GM12878 (cell line): Measurements from ENCODE around the gene ADCY7. TPM values are rescaled to one million over a fixed set of nuclear protein-coding genes. Genes with fewer than 3 reads are reported as not detected.

ENCODE experiments used
- ATAC-seq: fragments of 200-7000 bp; cut with Tn5 transposase; 3 replicates; pipeline ENCODE4 v1.9.1; 2020; ENCODE audit warnings: mild to moderate bottlenecking, moderate library complexity
- BruUV-seq: library from RNA; stranded (reverse); fragments of 400-500 nt; replicated peaks from 2 replicates; lab custom pipeline; 2021; lab: Mats Ljungman, UMichigan
- CTCF ChIA-PET: fragments of 300-600 bp; sonication (Branson Sonifier 250); formaldehyde crosslinking; extraction: SDS; loops from one replicate; lab custom pipeline; 2021; ENCODE audit warnings: inconsistent platforms; lab: Yijun Ruan, JAX
- POLR2A ChIA-PET: fragments of 350-600 bp; formaldehyde crosslinking; extraction: SDS; loops from one replicate; lab custom pipeline; 2021; ENCODE audit warnings: inconsistent platforms; lab: Charles Lee
- RAD21 ChIA-PET: fragments of 300-600 bp; sonication (Branson Sonifier 250); formaldehyde crosslinking; loops from one replicate; lab custom pipeline; 2023; ENCODE audit warnings: antibody characterized with exemption; ENCODE audit not compliant: unreplicated experiment; lab: Charles Lee
- SMC1A ChIA-PET: fragments of 300-600 bp; sonication (Branson Sonifier 250); formaldehyde crosslinking; loops from one replicate; lab custom pipeline; 2023; ENCODE audit not compliant: unreplicated experiment, uncharacterized antibody; lab: Charles Lee
- DNase-seq: peaks from one replicate; pipeline ENCODE4 v3.0.0-alpha.2; 2011; ENCODE audit warnings: low read depth, low spot score
- FAIRE-seq: peaks from 3 replicates; lab custom pipeline; 2011; peaks lifted over from hg19 to GRCh38; lab: Jason Lieb, UNC
- H2AFZ ChIP-seq: 2 replicates; pipeline ENCODE4 v1.6.0; 2011; ENCODE audit warnings: low read depth, low read length, control low read depth; ENCODE audit not compliant: control insufficient read depth
- H3K27ac ChIP-seq: 2 replicates; pipeline ENCODE4 v1.5.1; 2011; ENCODE audit warnings: control low read depth; ENCODE audit not compliant: control insufficient read depth, insufficient read depth
- H3K27me3 ChIP-seq, 2 experiments: replicated peaks in 1 of 2; 2 replicates each; pipeline versions ENCODE4 v1.6.0 to v1.6.1; 2011; ENCODE audit warnings: low read length in 1 of 2; ENCODE audit not compliant: control insufficient read depth in 2 of 2, insufficient read depth in 2 of 2
- H3K36me3 ChIP-seq, 2 experiments: 2 replicates each; pipeline ENCODE4 v1.5.1; 2011; ENCODE audit warnings: low read length in 1 of 2; ENCODE audit not compliant: control insufficient read depth in 2 of 2, insufficient read depth in 2 of 2
- H3K4me1 ChIP-seq: 2 replicates; pipeline ENCODE4 v1.6.1; 2011; ENCODE audit warnings: mild to moderate bottlenecking, low read length, moderate library complexity, mixed read lengths; ENCODE audit not compliant: control insufficient read depth, insufficient read depth
- H3K4me2 ChIP-seq: 2 replicates; pipeline ENCODE4 v1.6.0; 2011; ENCODE audit warnings: control low read depth; ENCODE audit not compliant: control insufficient read depth, insufficient read depth
- H3K4me3 ChIP-seq: fragments of 200-600 bp; sonication (generic); 2 replicates; pipeline ENCODE4 v1.5.1; 2016
- H3K79me2 ChIP-seq: 2 replicates; pipeline ENCODE4 v1.6.0; 2011; ENCODE audit warnings: low read length; ENCODE audit not compliant: control insufficient read depth, insufficient read depth
- H3K9ac ChIP-seq: 2 replicates; pipeline ENCODE4 v1.8.0; 2011; ENCODE audit warnings: low read length, control low read depth, mixed read lengths; ENCODE audit not compliant: control insufficient read depth, insufficient read depth
- H3K9me3 ChIP-seq: replicated peaks from 3 replicates; pipeline ENCODE4 v1.5.1; 2011; ENCODE audit warnings: mild to moderate bottlenecking, low read length; ENCODE audit not compliant: control insufficient read depth, insufficient read depth
- H4K20me1 ChIP-seq: 2 replicates; pipeline ENCODE4 v1.6.0; 2011; ENCODE audit not compliant: control insufficient read depth, insufficient read depth
- ATF2 ChIP-seq: IDR thresholded peaks from 2 replicates; pipeline ENCODE4 v1.6.1; 2012; ENCODE audit warnings: low read length, inconsistent platforms
- CBX5 ChIP-seq: sonication (generic); IDR thresholded peaks from 2 replicates; pipeline ENCODE4 v1.6.1; 2016; ENCODE audit warnings: low read depth, moderate library complexity, mild to moderate bottlenecking, inconsistent platforms
- CEBPB ChIP-seq, 2 experiments: fragments of 150-350 bp in 1 of 2; IDR thresholded peaks; 2 replicates each; pipeline ENCODE4 v1.6.1; 2012 to 2014; ENCODE audit warnings: low read depth in 2 of 2, low read length in 2 of 2, borderline replicate concordance in 1 of 2, inconsistent platforms in 1 of 2
- RELA ChIP-seq: fragments of 450-650 bp; IDR thresholded peaks from 2 replicates; pipeline ENCODE4 v1.8.0; 2014; ENCODE audit warnings: borderline replicate concordance; ENCODE audit not compliant: partially characterized antibody
- SIX5 ChIP-seq: IDR thresholded peaks from 2 replicates; pipeline ENCODE4 v1.6.1; 2011; ENCODE audit warnings: mild to moderate bottlenecking, low read depth, low read length, moderate library complexity; ENCODE audit not compliant: severe bottlenecking
- SMAD5 ChIP-seq: IDR thresholded peaks from 2 replicates; pipeline ENCODE4 v1.6.1; 2016; ENCODE audit warnings: antibody characterized with exemption, low read depth
- SPI1 ChIP-seq: IDR thresholded peaks from 2 replicates; pipeline ENCODE4 v1.6.1; 2011; ENCODE audit warnings: low read depth, mild to moderate bottlenecking, low read length, moderate library complexity, borderline replicate concordance; ENCODE audit not compliant: insufficient read depth
- TAF1 ChIP-seq: IDR thresholded peaks from 2 replicates; pipeline ENCODE4 v1.6.1; 2011; ENCODE audit warnings: mild to moderate bottlenecking, low read depth, low read length, borderline replicate concordance
- ZNF592 ChIP-seq: fragments of 450-650 bp; IDR thresholded peaks from 2 replicates; pipeline ENCODE4 v1.6.1; 2017; ENCODE audit warnings: mild to moderate bottlenecking, moderate library complexity
- WGBS: methylation state at CpG from one replicate; pipeline ENCODE4 v1.1.6; 2016; ENCODE audit warnings: low lambda C conversion rate; ENCODE audit not compliant: insufficient replicate concordance, insufficient coverage; ENCODE audit errors: missing lambda C conversion rate; 5-methylcytosine and 5-hydroxymethylcytosine counted together
- in situ Hi-C: fragments of 300-500 bp; cut with MboI; formaldehyde crosslinking; loops from 9 replicates; pipeline ENCODE4 v1.14.3; 2018; ENCODE audit warnings: mixed read lengths
- intact Hi-C: fragments of 100-400 bp; cut with micrococcal nuclease; formaldehyde crosslinking; loops from one replicate; pipeline ENCODE4 v1.14.2; 2022; ENCODE audit not compliant: unreplicated experiment
- polyA plus RNA-seq, 11 experiments: library from polyadenylated mRNA; depleted of rRNA in 4 of 11; unstranded in 6 of 11; stranded (reverse) in 5 of 11; fragments of >200 nt; fragmentation: Nextera tagmentation in 4 of 11; fragmentation: Illumina TruSeq in 1 of 11; extraction: Ambion mirVana in 4 of 11; extraction: Trizol in 1 of 11; gene quantifications; 1 replicate in 1 of 11; 2 replicates in 10 of 11; pipeline versions ENCODE4 v1.2.1 to v1.2.3, GENCODE V29; 2011 to 2016; ENCODE audit warnings: inconsistent platforms in 2 of 11, missing spikeins in 2 of 11, low read depth in 1 of 11
- total RNA-seq, 4 experiments: library from RNA; depleted of rRNA in 3 of 4; stranded (reverse); fragments of >200 nt in 3 of 4; fragmentation: Illumina TruSeq in 1 of 4; extraction: Trizol in 1 of 4; gene quantifications; 2 replicates each; pipeline versions ENCODE4 v1.2.1 to v1.2.3, GENCODE V29; 2013 to 2021

ADCY7 gene
- total and polyA plus RNA-seq, 10 of the 15 experiments (the other 5 are each of a cell fraction or from before 2014, with no cell fraction given): 1.2 to 87.9 (median 24.4) TPM

GRCh38 chr16:50308237-50308965 is 42.0 kb downstream of the ADCY7 start:
- no peak for TF ChIP-seq TAF1
- TF ChIP-seq RELA: no peak
- no peak for TF ChIP-seq SIX5
- no peak for TF ChIP-seq CEBPB (IDR thresholded peaks at IDR 0.05; ENCODE audit: borderline replicate concordance in 1 of 2, low read depth in 2 of 2, low read length in 2 of 2)
- no peak for TF ChIP-seq ATF2
- TF ChIP-seq SPI1: no peak
- TF ChIP-seq SMAD5: no peak
- no peak for TF ChIP-seq ZNF592
- TF ChIP-seq CBX5: no peak
- POLR2A ChIA-PET: no interaction called here
- in situ Hi-C loops: no loop called here
- WGBS: 86% methylated on average over 18 of the region's 18 CpGs
- Histone ChIP-seq H3K27me3 (no peaks in the 10 kb centered on the region), H2AFZ (no peak overlapping the region), H3K36me3 (peaks cover 13 to 14% of the 10 kb centered on the region in 2 experiments; a peak in 3 of 4 replicates), H3K9me3 (no peaks in the 10 kb centered on the region), H3K4me1 (no peaks in the 10 kb centered on the region), H4K20me1 (no peaks in the 10 kb centered on the region), H3K9ac (no peak overlapping the region), H3K4me2 (no peak overlapping the region), H3K79me2 (no peaks in the 10 kb centered on the region), H3K4me3 (no peak overlapping the region), H3K27ac (no peak overlapping the region)
- intact Hi-C loops: no loop called here
- DNase-seq (no peak), FAIRE-seq (no peak), ATAC-seq (no peak)
- BruUV-seq: no TSS peak
- CTCF ChIA-PET: no interaction called here
- SMC1A ChIA-PET: no interaction called here
- RAD21 ChIA-PET: interaction anchor here (1.4 kb wide), 1 partner anchor 34 kb away, joined by 6 read pairs; no protein-coding TSS in a partner anchor
